Transverse colon (tissue), 4 donors: Measurements from ENCODE around the gene AGTR1. TPM values are rescaled to one million over a fixed set of nuclear protein-coding genes. Genes with fewer than 3 reads are reported as not detected.

Experiments used
- DNase-seq: peaks from one replicate; pipeline ENCODE4 v3.0.0-alpha.2; 2019
- H3K27ac ChIP-seq, 4 donors: fragments of 200-600 bp; sonication (generic); 2 replicates each; pipeline ENCODE4 v1.5.1; 2016 to 2018; ENCODE audit warnings: inconsistent platforms in 4 of 4
- H3K27me3 ChIP-seq: fragments of 200-600 bp; sonication (generic); 2 replicates; pipeline ENCODE4 v1.5.1; 2017; ENCODE audit warnings: inconsistent platforms
- H3K36me3 ChIP-seq, 4 donors: fragments of 200-600 bp; sonication (generic); 2 replicates each; pipeline ENCODE4 v1.5.1; 2017 to 2019; ENCODE audit warnings: inconsistent platforms in 4 of 4
- H3K4me1 ChIP-seq, 4 donors: fragments of 200-600 bp; sonication (generic); 2 replicates each; pipeline ENCODE4 v1.5.1; 2017 to 2020; ENCODE audit warnings: inconsistent platforms in 4 of 4
- H3K4me3 ChIP-seq, 4 donors: fragments of 200-600 bp; sonication (generic); 1 replicate in 1 of 4; 2 replicates in 3 of 4; pipeline versions ENCODE4 v1.5.1 to v1.6.1; 2017 to 2019; ENCODE audit warnings: inconsistent platforms in 4 of 4
- H3K9me3 ChIP-seq, 2 donors: fragments of 200-600 bp; sonication (generic); 2 replicates each; pipeline ENCODE4 v1.5.1; 2017 to 2019; ENCODE audit warnings: inconsistent platforms in 2 of 2
- EP300 ChIP-seq: sonication (generic); formaldehyde crosslinking; IDR thresholded peaks from one replicate; pipeline ENCODE4 v1.6.1; 2017; ENCODE audit warnings: antibody characterized with exemption, low read depth
- POLR2A ChIP-seq: fragments of 450-650 bp; IDR thresholded peaks from one replicate; pipeline ENCODE4 v1.6.1; 2016; ENCODE audit warnings: antibody characterized with exemption, mild to moderate bottlenecking, moderate library complexity
- POLR2AphosphoS5 ChIP-seq, 3 donors: sonication (generic); formaldehyde crosslinking; IDR thresholded peaks; one replicate each; pipeline ENCODE4 v1.6.1; 2016; ENCODE audit warnings: antibody characterized with exemption in 3 of 3
- WGBS, 2 donors: methylation state at CpG; one replicate each; pipeline ENCODE4 v1.1.5; 2018; ENCODE audit warnings: low coverage in 1 of 2; 5-methylcytosine and 5-hydroxymethylcytosine counted together
- in situ Hi-C, 4 donors: fragments of 200-750 bp; cut with MboI; loops; one replicate each; pipeline versions ENCODE4 v1.15.0 to v1.15.1; 2017; ENCODE audit warnings: low sequenced_read_pairs in 3 of 4, low pct_ligation_motif_present in 1 of 4, low pct_unique_long_range_greater_than_20kb in 1 of 4
- intact Hi-C: fragments of 100-400 bp; cut with DNase I; formaldehyde crosslinking; loops from one replicate; pipeline ENCODE4 v1.15.1; 2023; ENCODE audit warnings: low total_unique reads
- total RNA-seq, 4 donors: library from RNA; depleted of rRNA; stranded (reverse); fragments of >200 nt; gene quantifications; one replicate each; pipeline ENCODE4 v1.1.0, GENCODE V29; 2016
- TF ChIP-seq, protein P1 (sequence below), 5 experiments: fragments of 200-600 bp in 3 of 5; fragments of 450-650 bp in 2 of 5; sonication (generic) in 3 of 5; IDR thresholded peaks; 1 replicate in 2 of 5; 2 replicates in 3 of 5; pipeline ENCODE4 v1.5.1; 2016 to 2017; ENCODE audit warnings: antibody characterized with exemption in 5 of 5, inconsistent platforms in 3 of 5, mild to moderate bottlenecking in 2 of 5, moderate library complexity in 1 of 5

AGTR1 gene
- total RNA-seq, 4 donors from 2014 or later, result 1.8 to 10.2 (median 8.2) TPM

GRCh38 chr3:148741219-148741618 lies 43.5 kb downstream of the AGTR1 start:
- no peak for DNase-seq
- in situ Hi-C loops (no loop called here), intact Hi-C loops (no loop called here)
- Histone ChIP-seq H3K27ac (no peak overlapping the region), H3K36me3 (no peaks in the 10 kb centered on the region), H3K27me3 (no peaks in the 10 kb centered on the region), H3K9me3 (no peaks in the 10 kb centered on the region), H3K4me3 (no peak overlapping the region), H3K4me1 (no peaks in the 10 kb centered on the region)
- 92 to 94% methylated on average over 4 to 10 of the region's 10 CpGs for WGBS, 2 donors
- TF ChIP-seq POLR2A (no peak), POLR2AphosphoS5 (IDR thresholded peaks at IDR 0.05) (no peak), EP300 (no peak)
- TF ChIP-seq, protein P1, sequence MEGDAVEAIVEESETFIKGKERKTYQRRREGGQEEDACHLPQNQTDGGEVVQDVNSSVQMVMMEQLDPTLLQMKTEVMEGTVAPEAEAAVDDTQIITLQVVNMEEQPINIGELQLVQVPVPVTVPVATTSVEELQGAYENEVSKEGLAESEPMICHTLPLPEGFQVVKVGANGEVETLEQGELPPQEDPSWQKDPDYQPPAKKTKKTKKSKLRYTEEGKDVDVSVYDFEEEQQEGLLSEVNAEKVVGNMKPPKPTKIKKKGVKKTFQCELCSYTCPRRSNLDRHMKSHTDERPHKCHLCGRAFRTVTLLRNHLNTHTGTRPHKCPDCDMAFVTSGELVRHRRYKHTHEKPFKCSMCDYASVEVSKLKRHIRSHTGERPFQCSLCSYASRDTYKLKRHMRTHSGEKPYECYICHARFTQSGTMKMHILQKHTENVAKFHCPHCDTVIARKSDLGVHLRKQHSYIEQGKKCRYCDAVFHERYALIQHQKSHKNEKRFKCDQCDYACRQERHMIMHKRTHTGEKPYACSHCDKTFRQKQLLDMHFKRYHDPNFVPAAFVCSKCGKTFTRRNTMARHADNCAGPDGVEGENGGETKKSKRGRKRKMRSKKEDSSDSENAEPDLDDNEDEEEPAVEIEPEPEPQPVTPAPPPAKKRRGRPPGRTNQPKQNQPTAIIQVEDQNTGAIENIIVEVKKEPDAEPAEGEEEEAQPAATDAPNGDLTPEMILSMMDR (IDR thresholded peaks at IDR 0.05), result no peak

DNA sequence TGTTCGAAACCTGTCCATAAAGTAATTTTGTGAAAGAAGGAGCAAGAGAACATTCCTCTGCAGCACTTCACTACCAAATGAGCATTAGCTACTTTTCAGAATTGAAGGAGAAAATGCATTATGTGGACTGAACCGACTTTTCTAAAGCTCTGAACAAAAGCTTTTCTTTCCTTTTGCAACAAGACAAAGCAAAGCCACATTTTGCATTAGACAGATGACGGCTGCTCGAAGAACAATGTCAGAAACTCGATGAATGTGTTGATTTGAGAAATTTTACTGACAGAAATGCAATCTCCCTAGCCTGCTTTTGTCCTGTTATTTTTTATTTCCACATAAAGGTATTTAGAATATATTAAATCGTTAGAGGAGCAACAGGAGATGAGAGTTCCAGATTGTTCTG lies 44.4 kb downstream of the AGTR1 start:
- 85% methylated on average over 6 of the region's 6 CpGs for WGBS, 2 donors
- intact Hi-C loops (no loop called here), in situ Hi-C loops (no loop called here)
- H3K27me3 ChIP-seq, result no peaks in the 10 kb centered on the region
- no peaks in the 10 kb centered on the region for H3K9me3 ChIP-seq
- H3K4me1 ChIP-seq, result no peaks in the 10 kb centered on the region
- DNase-seq, result no peak
- no peaks in the 10 kb centered on the region for H3K36me3 ChIP-seq
- no peak overlapping the region for H3K27ac ChIP-seq
- H3K4me3 ChIP-seq, result no peak overlapping the region
- TF ChIP-seq EP300, result no peak
- TF ChIP-seq, protein P1 (IDR thresholded peaks at IDR 0.05), result no peak
- TF ChIP-seq POLR2AphosphoS5 (IDR thresholded peaks at IDR 0.05), result no peak
- TF ChIP-seq POLR2A, result no peak

GRCh38 chr3:148746053-148746452 lies 48.4 kb downstream of the AGTR1 start:
- H3K27ac ChIP-seq, result no peak overlapping the region
- no peaks in the 10 kb centered on the region for H3K36me3 ChIP-seq
- DNase-seq, result no peak
- no peaks in the 10 kb centered on the region for H3K4me1 ChIP-seq
- no peaks in the 10 kb centered on the region for H3K9me3 ChIP-seq
- H3K27me3 ChIP-seq, result no peaks in the 10 kb centered on the region
- no peak overlapping the region for H3K4me3 ChIP-seq
- TF ChIP-seq EP300 (no peak), POLR2A (no peak), POLR2AphosphoS5 (IDR thresholded peaks at IDR 0.05) (no peak)
- TF ChIP-seq, protein P1 (IDR thresholded peaks at IDR 0.05), result no peak
- WGBS, 2 donors, result 89 to 93% methylated on average over 4 to 5 of the region's 5 CpGs
- in situ Hi-C loops, result no loop called here
- intact Hi-C loops, result no loop called here

DNA sequence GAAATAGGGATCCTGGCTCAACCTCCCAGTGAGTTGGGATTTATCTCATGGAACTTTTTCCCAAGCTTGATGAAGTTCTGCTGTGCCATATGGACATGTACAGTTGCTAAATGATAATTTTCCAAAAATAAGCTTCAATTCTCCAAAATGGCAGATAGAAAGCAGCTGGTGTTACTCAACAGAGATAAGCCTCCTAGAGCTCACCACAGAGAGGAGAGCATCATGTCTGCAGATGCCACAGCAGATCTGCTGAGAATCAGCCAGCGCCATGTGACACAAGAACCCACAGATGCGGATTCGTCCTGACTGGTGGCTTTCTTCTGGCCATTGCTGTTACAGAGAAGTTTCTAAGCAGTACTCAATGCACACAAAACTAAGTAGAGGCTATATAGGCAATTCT lies 50.6 kb downstream of the AGTR1 start:
- Histone ChIP-seq H3K4me1 (no peaks in the 10 kb centered on the region), H3K4me3 (no peak overlapping the region), H3K27me3 (no peaks in the 10 kb centered on the region), H3K36me3 (no peaks in the 10 kb centered on the region), H3K9me3 (no peaks in the 10 kb centered on the region), H3K27ac (no peak overlapping the region)
- 80 to 83% methylated on average over 1 to 3 of the region's 3 CpGs for WGBS, 2 donors
- intact Hi-C loops (no loop called here), in situ Hi-C loops (no loop called here)
- no peak for DNase-seq
- TF ChIP-seq, protein P1 (IDR thresholded peaks at IDR 0.05), result no peak
- no peak for TF ChIP-seq EP300
